SH-SY5Y (cell line): ENCODE data around the gene CELF6.

Experiments
- GATA2 ChIP-seq: IDR thresholded peaks from 2 replicates; pipeline ENCODE4 v1.6.1; 2011; ENCODE audit warnings: mild to moderate bottlenecking, low read depth, low read length
- GATA3 ChIP-seq: IDR thresholded peaks from 2 replicates; pipeline ENCODE4 v1.6.1; 2011; ENCODE audit warnings: low read depth, mild to moderate bottlenecking, low read length, moderate library complexity

Gene CELF6

DNA sequence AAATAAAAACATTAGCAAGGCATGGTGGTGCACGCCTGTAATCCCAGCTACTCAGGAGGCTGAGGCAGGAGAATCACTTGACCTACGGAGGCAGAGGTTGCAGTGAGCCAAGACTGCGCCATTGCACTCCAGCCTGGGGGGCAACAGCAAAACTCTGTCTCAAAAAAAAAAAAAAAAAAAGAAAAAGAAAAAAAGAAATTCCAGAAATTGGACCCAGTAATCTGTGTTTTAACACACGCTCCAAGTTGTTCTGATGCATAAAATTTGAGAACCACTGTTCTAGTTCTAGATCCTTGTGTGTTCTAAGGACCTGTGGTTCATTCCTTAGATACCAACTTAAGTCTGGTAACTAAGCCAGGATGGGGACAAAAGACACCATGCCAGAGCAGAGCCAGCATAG, 50.2 kb downstream of the CELF6 start:
- no peak for TF ChIP-seq GATA3
- TF ChIP-seq GATA2, result no peak

DNA sequence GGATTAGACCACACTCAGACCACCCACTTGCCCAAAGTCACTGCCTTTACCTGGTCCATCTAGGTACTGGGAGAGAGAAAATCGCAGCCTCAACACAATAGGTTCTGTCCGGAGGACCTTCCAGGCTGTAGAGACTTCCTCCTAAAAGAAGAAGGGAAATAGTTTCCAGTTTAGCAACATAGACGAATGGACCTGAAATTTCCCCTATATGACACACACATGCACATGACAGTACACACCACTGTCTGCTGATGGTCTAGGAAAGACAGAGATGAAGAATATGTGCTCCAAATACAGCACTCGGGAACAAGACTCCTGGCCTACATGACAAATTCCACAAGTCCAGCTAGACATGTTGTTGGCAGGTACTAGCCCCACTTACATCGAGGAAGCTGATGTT, 54.9 kb downstream of the CELF6 start:
- TF ChIP-seq GATA3 (no peak), GATA2 (no peak)

DNA sequence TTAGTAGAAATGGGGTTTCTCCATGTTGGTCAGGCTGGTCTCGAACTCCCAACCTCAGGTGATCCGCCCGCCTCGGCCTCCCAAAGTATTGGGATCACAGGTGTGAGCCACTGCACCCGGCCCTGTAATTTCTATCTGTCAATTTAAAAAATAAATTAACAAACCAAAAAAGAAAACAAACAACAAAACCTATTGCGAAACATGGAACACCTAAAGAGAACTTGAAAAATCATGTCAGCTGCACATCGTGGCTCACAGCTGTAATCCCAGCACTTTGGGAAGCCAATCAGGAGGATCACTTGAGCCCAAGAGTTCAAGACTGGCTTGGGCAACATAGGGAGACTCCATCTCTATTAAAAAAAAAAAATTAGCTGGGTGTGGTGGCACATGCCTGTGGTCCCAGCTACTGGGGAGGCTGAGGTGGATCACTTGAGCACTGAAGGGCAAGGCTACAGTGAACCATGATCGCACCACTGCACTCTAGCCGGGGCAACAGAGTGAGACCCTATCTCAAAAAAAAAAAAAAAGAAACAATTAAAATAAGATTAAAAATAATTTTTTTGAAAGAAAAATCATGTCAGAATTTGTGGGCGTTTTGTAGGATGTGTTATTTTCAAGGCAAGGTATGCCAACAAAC, 67.2 kb downstream of the CELF6 start:
- no peak for TF ChIP-seq GATA3
- TF ChIP-seq GATA2, result no peak

DNA sequence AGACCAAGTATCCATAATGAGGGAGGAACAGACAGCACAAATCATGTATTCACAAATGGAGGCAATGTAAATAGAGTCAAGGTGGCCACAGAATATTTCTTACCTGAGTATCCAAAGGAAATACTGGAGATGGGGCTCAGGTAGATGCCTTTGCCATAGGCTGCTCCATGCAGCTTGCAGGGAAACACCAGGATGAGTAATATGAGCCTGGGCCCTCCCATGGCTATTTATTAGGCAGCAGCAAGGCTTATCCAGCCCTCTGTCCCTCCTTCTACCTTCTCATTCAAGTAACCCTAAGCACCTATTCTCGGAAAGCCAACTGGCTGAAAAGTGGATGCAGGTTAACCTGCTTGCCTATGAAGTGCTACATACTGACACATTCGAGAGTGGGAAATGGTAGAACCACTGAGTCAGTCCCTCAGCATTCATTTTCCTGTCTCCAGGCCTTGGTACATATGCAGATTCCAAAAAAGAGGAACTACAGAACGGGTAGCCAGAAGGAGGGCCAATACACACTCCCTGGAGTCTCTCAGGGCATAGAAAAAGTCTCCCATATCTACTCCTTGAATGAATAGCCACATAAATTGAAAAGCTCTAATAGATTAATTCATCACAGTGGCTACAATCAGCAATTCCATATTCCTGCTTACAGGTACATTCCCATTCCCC, 70.7 kb downstream of the CELF6 start:
- TF ChIP-seq GATA3 (no peak), GATA2 (no peak)

DNA sequence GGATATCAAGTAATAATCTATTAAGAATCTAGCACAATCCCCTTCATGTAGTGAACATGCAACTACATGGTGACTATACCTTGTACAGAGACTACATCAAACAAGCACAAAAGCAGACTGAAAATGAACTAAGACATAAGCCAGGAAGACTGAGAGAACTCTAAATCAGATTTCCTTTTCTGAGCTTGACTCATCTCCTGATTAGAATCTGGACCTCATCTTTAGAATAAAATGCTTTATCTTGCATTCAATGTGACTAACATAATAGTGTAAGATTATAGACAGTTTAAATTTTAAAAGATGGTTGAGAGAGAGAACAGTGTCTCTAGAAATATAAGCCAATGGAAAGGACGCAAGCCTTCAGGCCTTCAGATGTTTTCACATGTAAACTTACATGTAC, 71.4 kb downstream of the CELF6 start:
- TF ChIP-seq GATA2 (no peak), GATA3 (no peak)

DNA sequence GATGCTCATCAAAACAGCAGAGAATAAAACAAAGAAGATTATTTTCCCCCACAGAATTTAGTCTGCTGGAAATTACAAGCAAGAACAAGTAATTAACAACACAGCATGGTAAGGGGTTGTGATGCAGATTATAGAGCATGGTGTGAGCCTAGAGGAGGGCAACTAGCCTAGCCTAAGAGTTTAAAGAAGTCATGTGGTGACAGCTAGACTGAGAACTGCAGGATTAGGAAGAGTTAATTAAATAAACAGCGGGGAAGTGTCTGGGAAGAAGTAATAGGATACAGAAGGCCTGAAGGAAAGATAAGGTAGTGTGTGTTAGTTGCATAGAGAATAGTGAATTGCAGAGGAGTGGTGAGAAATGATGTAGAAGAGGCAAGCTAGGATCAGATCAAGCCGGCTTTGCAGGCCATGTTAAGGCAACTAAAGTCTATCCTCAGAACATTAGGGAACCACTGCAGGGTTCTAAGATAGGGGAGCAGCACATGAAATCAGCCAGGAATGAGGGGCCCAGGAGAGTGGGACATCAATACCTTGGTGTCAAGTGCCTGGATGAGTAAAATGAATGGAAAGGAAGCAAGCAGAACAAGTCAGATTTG, 77.1 kb downstream of the CELF6 start:
- TF ChIP-seq GATA2 (no peak), GATA3 (no peak)

DNA sequence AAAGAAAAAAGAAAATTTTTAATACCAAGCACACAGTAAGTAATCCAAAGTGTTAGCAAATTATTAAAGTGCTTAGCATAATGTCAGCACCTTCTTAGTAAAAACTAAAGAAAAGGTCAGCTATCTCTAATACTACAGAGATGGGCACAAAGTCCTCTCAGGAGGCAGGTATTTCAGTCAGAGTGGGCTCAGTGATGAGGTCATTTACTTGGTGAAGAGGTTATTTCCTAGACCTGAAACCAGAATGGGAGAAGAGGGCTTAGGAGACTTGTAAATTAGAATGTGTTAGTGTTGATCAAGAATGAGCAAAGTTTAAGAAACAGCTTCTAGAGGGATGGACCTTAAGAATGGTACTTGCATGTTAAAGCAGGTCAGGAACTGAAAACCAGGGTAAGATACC, 80.3 kb downstream of the CELF6 start:
- TF ChIP-seq GATA2, result no peak
- no peak for TF ChIP-seq GATA3

DNA sequence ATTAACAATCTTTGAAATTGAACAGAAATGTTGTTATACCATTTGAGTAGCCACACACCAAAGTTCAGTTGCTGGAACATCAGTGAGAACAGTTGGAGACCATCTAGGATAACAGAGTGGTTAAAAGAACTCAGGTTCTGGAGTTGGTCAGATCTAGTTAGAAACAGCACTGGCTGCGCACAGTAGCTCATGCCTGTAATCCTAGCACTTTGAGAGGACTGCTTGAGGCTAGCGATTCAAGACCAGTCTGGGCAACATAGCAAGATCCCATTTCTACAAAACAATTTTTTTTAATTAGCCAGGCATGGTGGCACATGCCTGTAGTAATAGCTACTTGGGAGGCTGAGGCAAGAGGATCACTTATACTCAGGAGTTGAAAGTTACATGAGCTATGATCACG, 81.4 kb downstream of the CELF6 start:
- TF ChIP-seq GATA3 (no peak), GATA2 (no peak)

DNA sequence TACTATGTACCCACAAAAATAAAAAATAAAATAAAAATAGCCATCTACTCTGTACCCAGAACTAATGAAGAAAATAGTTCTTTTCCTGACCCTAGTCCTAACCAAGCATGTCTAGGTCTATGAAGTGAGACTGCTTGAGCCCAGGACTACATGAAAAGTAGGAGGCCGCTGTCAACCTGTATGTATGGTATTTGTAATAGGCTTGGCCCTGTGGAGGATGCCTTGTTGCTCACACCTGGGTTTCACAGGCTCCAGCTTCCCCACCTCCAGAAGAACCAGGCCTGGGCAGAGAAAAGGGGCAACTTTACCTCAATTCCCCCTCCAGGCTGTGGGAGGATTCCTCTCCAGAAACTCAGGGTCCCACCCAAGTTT, 82.1 kb downstream of the CELF6 start:
- TF ChIP-seq GATA2 (no peak), GATA3 (no peak)

DNA sequence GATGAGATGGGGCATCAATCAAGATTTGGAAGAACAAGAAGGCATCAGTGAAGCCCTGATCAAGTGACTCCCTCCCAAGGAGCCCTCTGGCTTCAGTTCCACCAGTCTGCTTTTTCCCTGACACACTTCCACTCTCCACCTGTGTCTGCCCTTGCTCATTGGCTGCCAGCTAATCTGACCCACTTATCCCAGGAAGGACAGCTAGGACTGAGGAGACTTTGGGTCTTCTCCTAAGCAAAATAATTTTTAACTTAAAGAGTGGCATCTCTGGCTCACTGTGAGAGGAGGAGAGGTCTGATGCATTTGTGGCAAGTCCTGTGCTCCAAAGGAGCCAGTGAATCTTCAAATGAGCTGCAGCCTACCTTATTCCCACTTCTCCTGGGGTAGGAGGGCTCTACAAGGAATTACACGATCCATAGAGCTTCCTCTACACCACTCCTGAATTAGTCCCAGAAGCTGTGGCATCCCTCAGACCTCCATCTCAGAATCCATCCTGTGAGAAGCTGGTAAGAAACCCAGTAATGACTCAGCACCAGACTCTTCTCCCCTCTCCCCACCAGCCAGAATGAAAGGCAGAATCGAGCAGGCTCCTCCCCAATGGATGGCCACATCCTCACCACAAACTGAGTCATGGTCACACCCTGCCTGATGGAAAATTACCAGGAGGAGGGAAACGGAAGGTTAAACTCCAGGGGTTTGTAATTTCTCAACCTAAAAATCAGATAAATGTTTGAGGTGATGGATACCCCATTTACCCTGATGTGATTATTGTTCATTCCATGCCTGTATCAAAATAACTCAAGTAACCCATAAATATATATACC, 82.7 kb downstream of the CELF6 start:
- TF ChIP-seq GATA3, result no peak
- no peak for TF ChIP-seq GATA2

DNA sequence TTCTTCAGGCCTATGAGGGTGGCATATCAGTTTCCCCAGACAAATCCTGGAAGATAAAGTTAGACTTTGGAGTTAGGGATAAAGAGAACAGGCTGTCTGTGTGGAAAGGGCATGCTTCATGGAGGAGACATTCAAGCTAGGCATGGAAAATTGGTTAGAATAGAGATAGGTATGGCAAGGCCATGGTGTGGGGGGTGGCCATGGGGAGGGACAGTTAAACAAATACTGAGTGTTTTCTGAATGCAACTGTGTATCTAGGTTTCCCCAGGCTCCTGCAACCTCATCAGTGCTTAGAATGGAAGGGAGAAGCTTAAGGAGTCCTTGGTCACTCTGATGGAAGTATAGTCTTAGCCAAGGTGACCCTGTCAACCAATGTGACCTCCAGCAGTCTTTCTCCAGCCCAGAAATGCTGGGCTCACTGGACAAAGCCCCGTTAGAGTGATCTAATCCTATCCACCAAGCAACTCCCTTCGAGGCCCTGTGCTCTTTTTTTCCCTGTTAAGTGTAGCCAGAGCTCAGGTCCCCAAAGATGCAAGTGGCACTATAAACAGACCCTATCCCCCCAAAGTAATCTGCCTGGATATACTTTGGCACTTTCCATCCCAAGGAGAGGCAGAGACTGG, 83.5 kb downstream of the CELF6 start:
- TF ChIP-seq GATA3, result no peak
- no peak for TF ChIP-seq GATA2

DNA sequence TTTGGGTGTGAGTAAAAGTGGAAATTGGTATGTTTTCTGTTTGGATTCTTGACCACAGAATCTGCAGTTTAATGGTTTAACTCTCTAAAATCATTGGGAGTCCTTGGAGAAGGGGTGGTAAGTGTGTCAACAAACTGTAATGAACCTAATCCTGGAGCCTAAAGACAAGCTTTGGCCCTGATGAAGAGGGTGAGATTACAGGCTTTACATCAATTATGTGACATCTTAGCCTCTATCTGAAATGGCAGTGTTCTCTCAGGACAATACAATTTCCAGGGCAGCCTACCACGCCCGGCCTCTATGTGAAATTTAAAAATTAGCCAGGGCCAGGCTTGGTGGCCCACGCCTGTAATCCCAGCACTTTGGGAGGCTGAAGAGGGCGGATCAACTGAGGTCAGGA, 84.7 kb downstream of the CELF6 start:
- TF ChIP-seq GATA3 (no peak), GATA2 (no peak)
